GM21619 (cell line): ENCODE data around the gene FXYD1.
"Not testable (repeated sequence)": the region's sequence is repeated elsewhere in the genome, so short reads cannot be mapped to it uniquely, and the experiment has no call there.

ENCODE experiments used
- ATAC-seq: cut with Tn5 transposase; IDR thresholded peaks from one replicate; pipeline ENCODE4 v1.9.1; 2021; ENCODE audit not compliant: unreplicated experiment

FXYD1 gene

GRCh38 chr19:35138305-35138892, at the start of gene FXYD1:
FXYD1 (plus strand) TSS chr19:35138824; CDS start chr19:35140080, 1,256 bp downstream.
- ATAC-seq = no peak

GRCh38 chr19:35089554-35089953, 49.1 kb upstream of the FXYD1 start:
- ATAC-seq = no peak

- no peak for ATAC-seq
Measured at GRCh38 chr19:35090160-35090505, 48.5 kb upstream of the FXYD1 start.

GRCh38 chr19:35090506-35091214, 48.0 kb upstream of the FXYD1 start:
- ATAC-seq = no peak

GRCh38 chr19:35093430-35093829, 45.2 kb upstream of the FXYD1 start:
- ATAC-seq = no peak

- no peak for ATAC-seq
Measured at GRCh38 chr19:35093941-35094647, 44.5 kb upstream of the FXYD1 start.

GRCh38 chr19:35094656-35095055, 44.0 kb upstream of the FXYD1 start:
- ATAC-seq = no peak

- no peak for ATAC-seq
Measured at GRCh38 chr19:35095667-35096368, 42.8 kb upstream of the FXYD1 start.

GRCh38 chr19:35098413-35099049, 40.1 kb upstream of the FXYD1 start:
- ATAC-seq = no peak

GRCh38 chr19:35099155-35099896, 39.3 kb upstream of the FXYD1 start:
- no peak for ATAC-seq

- ATAC-seq = no peak
Measured at GRCh38 chr19:35099897-35100275, 38.7 kb upstream of the FXYD1 start.

GRCh38 chr19:35100588-35101533, 37.8 kb upstream of the FXYD1 start:
- ATAC-seq = no peak

GRCh38 chr19:35101949-35102348, 36.7 kb upstream of the FXYD1 start:
- ATAC-seq = not testable (repeated sequence)

GRCh38 chr19:35103614-35104013, 35.0 kb upstream of the FXYD1 start:
- not testable (repeated sequence) for ATAC-seq

- ATAC-seq = no peak
Measured at GRCh38 chr19:35104361-35104760, 34.3 kb upstream of the FXYD1 start.

GRCh38 chr19:35105047-35105410, 33.6 kb upstream of the FXYD1 start:
- ATAC-seq = no peak

GRCh38 chr19:35105411-35106290, 33.0 kb upstream of the FXYD1 start:
- no peak for ATAC-seq

GRCh38 chr19:35106291-35106583, 32.4 kb upstream of the FXYD1 start:
- ATAC-seq = no peak
